ENCODE data around the gene KIF22.
"Not testable (repeated sequence)": the region's sequence is repeated elsewhere in the genome, so short reads cannot be mapped to it uniquely, and the experiment has no call there.

KIF22 gene

DNA sequence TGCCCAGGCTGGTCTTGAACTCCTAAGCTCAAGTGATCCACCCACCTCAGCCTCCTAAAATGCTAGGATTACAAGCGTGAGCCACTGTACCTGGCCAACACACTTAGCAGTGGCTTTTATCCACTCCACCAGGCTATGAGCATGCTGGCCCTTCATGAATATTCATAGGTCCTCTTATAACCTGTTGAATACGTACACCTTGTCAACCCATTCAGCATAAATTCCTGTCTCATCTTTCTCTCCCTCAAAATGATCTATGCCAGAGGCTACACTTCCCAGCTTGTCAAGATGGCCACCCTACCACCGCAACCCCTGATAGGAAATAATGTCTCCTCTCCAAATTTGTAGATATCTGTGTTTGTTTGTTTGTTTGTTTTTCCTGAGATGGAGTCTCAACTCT is 23.5 kb upstream of the KIF22 start:
- DNase-seq = no peak

GRCh38 chr16:29769507-29769906 is 21.0 kb upstream of the KIF22 start:
- no peak for DNase-seq

DNA sequence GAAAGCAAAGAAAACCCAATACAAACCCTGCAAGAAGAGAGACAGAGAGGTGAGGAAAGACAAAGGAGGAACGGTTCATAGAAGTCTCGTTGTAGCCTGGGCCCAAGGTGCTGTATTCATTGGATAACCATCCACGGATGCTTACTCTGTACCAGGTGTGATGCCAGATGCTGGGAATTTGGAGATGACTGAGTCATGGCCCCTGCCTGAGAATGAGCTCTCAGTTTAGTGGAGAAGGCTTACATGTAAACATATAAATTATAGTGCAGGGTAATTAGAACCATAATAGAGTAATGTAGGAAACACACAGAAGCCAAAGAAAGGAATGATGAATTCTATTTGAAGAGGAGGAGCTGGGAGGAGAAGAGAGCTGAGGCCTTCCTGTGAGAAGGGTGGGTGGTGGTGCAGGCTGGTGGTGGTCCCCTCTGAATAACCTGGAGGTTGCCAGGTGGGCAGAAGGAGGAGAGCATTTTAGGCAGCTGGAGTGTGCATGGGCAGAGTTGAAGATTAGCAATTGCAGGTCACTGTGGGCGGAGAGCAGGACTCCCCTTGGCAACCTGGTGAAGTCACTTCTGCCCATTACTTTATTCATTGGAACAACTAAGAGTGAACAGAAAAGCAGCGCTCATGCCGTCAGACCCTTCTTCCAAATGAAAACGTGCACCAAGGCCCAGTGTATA is 20.2 kb upstream of the KIF22 start:
- DNase-seq = no peak

DNA sequence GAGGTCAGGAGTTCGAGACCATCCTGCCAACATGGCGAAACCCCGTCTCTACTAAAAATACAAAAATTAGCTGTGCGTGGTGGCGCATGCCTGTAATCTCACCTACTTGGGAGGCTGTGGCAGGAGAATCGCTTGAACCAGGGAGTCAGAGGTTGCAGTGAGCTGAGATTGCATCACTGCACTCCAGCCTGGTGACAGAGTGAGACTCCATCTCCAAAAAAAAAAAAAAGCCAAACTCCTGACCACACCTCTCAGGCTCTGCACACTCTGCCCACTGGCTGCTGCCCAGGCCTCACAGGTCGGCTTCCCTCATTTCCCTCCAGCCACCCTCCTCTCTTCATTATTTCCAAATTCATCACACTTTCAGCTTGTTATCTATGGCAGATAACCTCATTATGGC is 18.2 kb upstream of the KIF22 start:
- not testable (repeated sequence) for DNase-seq

GRCh38 chr16:29774730-29775129 is 15.8 kb upstream of the KIF22 start:
- no peak for DNase-seq

DNA sequence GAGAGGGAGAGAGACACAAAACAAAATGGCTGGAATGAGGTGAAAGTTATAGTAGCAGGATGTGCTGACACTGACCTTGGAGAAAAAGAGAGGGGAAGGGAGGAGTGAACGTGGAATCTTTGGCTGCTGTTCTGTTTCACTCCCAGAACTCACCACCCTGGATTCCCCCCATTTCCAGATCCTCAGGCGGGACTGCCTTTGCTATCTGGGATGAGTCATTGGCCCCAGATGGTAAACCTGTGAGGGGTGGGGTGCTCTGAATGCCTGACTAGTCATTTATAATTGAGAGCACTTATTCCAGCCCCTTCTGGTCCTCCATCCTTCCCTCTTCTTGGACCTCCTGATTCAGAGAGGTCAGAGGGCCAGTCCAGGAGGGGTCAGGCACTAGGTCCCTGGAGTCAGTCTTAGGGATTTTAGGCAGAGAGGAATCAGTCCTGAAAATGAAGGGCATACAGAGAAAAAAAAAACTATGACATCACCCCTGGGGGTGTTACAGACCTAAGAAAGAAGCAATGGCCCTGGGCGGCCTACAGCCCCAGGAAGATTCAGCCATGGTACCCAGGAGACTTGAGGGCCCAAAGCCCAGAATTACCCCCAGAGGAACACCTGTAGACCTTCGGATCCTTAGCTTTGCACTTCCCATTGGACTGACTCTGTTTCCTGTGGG is 14.7 kb upstream of the KIF22 start:
- DNase-seq = no peak

- no peak for DNase-seq
Measured at GRCh38 chr16:29777576-29778350, 12.8 kb upstream of the KIF22 start, which contains the start of gene ZG16. TSS of gene ZG16 (plus strand) at chr16:29778256. CDS start at chr16:29779267, 1,011 bp downstream.

- DNase-seq = no peak
Measured at GRCh38 chr16:29779474-29779873, 11.1 kb upstream of the KIF22 start.

- DNase-seq = not testable (repeated sequence)
Measured at GRCh38 chr16:29783094-29783953, 7.2 kb upstream of the KIF22 start.

GRCh38 chr16:29784157-29784556 is 6.4 kb upstream of the KIF22 start:
- no peak for DNase-seq

GRCh38 chr16:29784901-29785500 is 5.5 kb upstream of the KIF22 start:
- peak; percentile 27 for DNase-seq

- DNase-seq = not testable (repeated sequence)
Measured at GRCh38 chr16:29787155-29787554, 3.4 kb upstream of the KIF22 start.

DNA sequence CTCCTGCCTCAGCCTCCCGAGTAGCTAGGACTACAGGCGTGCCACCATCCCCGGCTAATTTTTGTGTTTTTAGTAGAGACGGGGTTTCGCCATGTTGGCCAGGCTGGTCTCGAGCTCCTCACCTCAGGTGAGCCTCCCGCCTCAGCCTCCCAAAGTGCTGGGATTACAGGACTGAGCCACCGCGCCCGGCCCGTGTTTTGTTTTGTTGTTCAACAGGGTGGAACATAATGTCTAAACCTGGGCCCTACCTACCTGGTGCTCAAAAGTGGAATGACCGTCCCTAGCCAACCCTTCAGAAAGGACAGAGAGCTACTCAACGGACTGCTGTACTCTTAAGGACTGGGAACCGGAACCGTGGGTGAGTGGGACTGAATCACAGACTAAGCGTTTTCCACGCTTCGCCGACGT is 772 bp upstream of the KIF22 start:
- DNase-seq = peak; percentile 42

DNA sequence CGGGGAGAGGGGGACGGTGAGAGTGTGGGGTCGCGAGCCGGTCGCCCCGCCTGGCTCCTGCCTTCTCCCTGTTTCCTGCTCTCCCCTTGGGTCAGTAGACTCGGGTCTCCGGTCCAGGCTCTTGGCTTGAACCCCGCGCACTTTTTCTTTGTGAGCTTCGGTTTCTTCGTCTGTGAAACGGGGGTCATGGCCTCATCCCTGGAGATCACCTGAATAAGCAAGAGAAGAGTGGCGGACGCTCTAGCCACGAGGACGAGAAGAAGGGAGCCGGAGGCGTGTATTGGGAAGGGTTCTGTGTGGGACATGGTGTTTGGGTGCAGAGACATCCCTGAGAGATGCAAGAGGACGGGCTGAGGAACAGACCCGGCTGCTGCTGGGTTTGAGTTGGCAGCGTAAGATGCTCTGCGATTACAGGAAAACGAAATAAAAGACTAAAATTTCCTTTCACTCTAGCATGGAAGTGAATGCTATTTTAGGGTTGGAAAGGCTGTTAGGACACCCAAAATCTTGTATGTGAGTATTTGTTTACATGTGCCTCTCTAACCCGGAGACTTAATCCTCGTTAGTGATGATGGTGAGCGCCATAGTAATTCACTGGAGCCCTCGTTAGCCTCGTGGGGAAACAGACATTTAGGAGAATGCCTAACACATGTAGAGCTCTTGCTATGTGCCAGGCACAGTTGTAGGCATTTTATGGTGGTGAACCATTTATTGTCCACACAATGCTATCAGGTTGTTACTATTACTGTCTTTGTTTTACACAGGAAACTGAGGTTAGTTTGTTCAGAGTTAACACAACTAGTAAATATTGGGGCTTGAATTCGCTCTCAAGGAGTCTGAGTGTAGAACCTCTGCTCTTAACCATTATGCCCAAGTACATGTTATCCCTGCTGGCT is 646 bp downstream of the KIF22 start:
- DNase-seq = peak; percentile 9

DNA sequence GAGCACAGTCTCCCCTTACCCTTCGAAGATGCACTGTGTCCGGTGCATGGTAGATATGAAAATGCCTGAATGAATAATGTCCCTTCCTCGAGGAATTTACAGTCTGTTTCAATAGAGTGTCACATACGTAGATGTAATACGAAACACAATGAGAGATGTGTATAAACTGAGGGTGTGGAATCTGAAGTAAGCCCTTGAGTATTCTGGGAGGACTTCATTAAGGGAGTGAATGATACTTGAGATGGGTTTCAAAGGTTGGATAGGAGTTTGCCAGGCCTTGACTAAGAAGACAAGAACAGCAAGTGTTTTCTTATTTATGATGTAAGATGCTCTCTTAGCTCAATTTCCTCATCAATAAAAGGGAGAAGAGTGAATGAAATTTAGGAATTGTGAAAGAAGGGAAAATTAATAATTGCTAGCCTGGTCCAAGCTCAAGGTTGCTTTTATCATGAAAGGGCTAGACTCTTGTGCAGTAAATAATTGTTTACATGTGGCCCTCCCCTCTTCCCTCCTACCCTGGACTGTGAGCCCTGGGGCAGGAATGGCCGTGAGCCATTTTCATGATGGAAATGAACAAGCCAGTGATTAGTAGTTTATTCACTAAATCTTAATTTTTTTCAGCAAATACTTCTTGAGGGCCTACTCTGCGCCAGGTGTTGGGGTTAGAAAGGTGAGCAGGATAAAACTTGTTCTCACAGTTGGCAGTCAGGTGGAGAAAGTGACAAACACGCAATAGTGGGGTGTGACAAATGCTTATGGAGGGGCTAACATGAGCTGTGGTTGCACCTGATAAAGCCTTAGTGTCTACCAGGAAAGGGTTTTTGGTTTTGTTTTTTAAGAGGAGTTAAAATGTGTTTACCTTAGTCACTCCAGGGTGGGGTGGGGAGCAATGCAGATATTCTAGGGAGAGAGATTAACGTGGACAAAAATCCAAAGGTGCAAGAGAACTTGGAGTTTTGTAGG is 1.6 kb downstream of the KIF22 start:
- no peak for DNase-seq

DNA sequence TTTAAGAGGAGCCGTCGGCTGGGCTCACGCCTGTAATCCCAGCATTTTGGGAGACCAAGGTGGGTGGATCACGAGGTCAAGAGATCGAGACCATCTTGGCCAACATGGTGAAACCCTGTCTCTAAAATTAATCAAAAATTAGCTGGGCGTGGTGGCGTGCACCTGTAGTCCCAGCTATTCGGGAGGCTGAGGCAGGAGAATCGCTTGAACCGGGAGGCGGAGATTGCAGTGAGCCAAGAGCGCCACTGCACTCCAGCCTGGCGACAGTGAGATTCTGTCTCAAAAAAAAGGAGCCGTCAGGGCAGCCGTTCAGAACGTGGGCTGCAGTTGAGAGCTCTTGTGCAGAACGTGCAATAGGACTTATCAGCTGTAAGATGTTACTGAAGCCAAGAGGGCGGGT is 2.6 kb downstream of the KIF22 start:
- DNase-seq = not testable (repeated sequence)

DNA sequence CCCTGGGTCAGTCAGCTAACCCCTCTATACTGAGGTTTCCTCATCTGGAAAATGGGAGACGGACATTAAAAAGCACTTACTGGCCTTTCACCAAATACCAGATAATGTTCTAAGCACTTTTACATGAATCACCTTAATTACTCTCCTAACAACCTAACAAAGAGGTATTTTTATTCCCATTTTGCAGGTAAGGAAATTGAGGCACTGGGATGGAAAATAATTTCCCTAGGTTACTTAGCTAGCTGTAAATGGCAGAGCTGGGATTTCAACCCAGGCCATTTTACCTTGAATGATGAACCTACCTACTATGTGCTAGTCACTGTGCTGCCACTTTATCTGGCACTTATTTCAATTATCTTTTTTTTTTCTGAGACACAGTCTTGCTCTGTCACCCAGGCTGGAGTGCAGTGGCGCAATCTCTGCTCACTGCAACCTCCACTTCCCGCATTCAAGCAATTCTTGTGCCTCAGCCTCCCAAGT is 3.7 kb downstream of the KIF22 start:
- no peak for DNase-seq

DNA sequence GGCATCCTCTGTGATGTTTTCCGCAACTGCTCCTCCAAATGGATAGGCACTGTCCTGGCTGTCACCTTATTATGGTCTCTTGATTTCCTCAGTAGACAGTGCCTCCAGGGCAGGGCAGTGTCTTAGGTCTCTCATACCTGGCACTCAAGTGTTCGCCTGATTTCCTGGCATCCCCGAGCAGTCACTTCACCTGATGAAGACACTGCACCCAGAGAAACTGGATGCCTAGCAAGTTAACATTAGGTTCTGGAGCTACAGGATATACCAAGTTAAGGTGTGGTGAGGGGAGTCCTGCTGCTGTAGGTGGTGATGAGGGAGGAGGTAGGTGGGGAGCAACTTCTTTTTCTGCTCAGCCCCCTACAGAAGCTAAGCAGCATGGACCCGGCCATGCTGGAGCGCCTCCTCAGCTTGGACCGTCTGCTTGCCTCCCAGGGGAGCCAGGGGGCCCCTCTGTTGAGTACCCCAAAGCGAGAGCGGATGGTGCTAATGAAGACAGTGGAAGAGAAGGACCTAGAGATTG is 11.9 kb downstream of the KIF22 start:
- no peak for DNase-seq

DNA sequence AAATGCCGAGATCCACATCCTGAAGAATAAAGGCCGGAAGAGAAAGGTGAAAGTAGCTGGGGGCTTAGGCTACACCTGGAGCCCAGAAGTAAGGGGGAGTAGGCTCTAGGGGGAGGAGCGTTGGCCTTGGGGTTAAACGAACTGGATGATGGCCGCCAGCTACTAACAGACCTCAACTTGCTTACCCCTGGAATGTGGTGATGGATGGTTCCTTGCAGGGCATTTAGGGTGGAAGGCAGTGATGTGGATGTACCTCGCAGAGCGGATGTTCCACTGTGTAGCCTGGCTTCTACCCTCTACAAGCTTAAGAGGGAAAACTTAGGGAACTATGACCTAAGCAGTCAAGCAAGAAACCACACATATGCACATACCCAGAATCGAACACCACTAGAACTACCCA is 13.5 kb downstream of the KIF22 start:
- no peak for DNase-seq
